ENCODE results near the gene KCNV2.

KCNV2 gene

DNA sequence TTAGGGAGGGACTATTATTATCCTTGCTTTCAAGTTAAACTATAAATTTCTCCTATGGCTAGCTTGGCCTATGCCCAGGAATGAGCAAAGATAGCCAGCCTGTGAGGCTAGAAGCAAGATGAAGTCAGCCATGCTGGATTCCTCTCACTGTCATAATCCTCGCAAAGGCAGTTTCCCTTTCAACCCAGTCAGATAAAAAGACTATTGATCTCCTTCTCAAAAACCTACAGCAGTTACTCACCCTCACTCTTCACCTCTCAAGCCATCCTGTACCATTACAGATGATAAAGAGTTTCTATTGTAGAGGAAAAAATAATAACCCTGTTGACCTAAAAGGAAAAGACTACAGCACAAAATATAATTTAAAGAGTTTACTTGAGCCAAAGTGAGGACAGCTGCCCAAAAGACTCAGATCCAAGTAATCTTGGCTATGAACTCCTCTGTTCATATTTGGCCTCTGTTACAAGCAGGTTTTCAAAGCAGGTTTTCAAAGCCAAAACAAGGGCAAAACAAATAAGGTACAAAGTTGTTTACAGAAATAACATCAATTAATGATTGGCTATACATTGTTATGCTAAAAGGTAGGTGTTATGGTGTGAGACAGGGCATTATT lies 41.7 kb downstream of the KCNV2 start:
- no peak for DNase-seq (ENCODE audit: low spot score)

DNA sequence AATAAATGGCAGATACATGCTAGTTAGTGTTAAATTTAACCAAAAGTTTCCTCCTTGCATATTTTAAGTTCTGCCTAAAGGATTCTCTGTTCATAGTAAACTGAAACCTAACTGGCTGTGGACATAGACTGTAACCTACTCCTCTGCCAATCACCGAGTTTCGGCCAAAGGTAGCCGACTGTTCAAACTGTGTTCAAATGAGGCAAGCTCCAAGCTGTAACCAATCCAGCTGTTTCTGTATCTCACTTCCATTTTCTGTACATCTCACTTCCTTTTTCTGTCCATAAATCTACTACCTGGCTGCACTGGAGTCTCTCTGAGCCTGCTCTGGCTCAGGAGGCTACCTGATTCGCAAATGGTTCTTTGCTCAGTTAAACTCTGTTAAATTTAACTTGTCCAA lies 44.1 kb downstream of the KCNV2 start:
- DNase-seq (ENCODE audit: low spot score) = no peak

GRCh38 chr9:2764353-2764752 lies 47.0 kb downstream of the KCNV2 start:
- peak; percentile 58 for DNase-seq (ENCODE audit: low spot score)

- DNase-seq (ENCODE audit: low spot score) = no peak
Observed at GRCh38 chr9:2765250-2765880, 48.1 kb downstream of the KCNV2 start.

DNA sequence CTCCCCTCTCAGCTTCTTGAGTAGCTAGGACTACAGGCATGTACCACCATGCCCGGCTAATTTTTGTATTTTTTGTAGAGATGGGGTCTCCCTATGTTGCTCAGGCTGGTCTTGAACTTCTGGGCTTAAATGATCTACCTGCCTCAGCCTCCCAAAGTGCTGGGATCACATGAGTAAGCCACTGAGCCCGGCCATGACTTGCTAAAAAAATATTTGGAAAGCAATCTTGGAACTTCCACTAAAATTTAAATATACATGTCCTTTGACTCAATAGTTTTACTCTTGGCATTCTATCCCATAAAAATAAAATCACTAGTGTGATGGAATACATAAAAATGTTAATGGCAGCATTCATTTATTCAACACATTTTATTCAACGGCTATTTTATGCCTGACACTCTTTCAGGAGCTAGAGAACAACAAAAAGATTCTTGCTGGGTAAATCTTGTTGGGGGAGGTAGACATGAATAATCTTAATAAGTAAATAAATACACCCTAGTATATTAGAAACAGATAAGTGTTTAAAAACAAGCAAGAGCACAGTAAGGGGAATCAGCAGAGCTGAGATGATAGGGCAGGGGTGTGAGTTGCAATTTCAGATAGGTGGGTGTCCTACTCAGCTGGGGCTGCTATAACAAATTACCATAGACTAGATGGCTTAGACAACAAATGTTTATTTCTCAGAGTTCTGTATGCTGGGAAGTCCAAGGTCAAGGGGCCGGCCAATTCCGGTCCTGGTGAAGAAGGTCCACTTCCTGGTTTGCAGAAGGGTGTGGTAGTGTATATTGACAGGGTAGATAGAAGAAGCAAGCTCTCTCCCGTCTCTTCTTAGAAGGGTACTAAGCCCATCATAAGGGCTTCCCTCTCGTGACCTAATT lies 50.7 kb downstream of the KCNV2 start:
- no peak for DNase-seq (ENCODE audit: low spot score)

DNA sequence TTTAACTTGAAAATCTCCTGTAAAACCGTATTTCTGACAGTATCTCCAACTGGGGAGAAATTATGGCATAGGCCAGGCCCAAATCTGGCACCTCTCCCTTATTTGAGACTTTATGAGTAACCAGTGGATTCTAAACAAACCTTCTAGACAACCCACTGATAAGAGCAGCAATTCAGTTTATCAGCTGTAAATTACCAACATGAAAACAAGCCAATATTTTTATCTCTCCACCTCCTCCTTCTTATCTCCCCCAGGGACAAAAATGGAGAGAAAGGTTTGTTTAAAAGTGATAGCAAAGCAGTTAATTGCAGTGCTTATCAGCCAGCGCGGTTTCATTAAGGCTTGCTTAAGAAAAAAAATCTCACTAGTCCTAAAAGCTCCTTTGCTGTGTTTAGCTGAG lies 53.8 kb downstream of the KCNV2 start:
- DNase-seq (ENCODE audit: low spot score) = no peak

- no peak for DNase-seq (ENCODE audit: low spot score)
Observed at GRCh38 chr9:2771661-2772060, 54.4 kb downstream of the KCNV2 start.

GRCh38 chr9:2777454-2777853 lies 60.1 kb downstream of the KCNV2 start:
- no peak for DNase-seq (ENCODE audit: low spot score)

- DNase-seq (ENCODE audit: low spot score) = no peak
Observed at GRCh38 chr9:2778816-2779215, 61.5 kb downstream of the KCNV2 start.
